Heart left ventricle (tissue), 13 donors: Measurements from ENCODE around the gene MYOF.

Experiments
- POLR2A ChIP-seq, 2 donors: fragments of 450-650 bp; IDR thresholded peaks; one replicate each; pipeline ENCODE4 v1.6.1; 2017; ENCODE audit warnings: antibody characterized with exemption in 2 of 2, mild to moderate bottlenecking in 2 of 2, moderate library complexity in 2 of 2
- TF ChIP-seq, protein P1 (sequence below), 12 donors: fragments of 200-600 bp; sonication (generic) in 4 of 12; IDR thresholded peaks; one replicate each; pipeline versions ENCODE4 v1.5.0 to v1.8.0; 2018 to 2022; ENCODE audit warnings: antibody characterized with exemption in 12 of 12, mild to moderate bottlenecking in 5 of 12
- donor health status: ischemic (EF 13 %, LVEDD 7.1; RV severe dilation, severe dysfunction).
- donor health status: DM: no; HTN: yes; CAD: no.
- donor health status: DM: no; HTN: no; CAD: no.
- donor health status: ischemic (EF 25% LVEDD 6.9; RV normal size, moderate dysfunction).
- donor health status: ischemic (EF 25% LVEDD 5.7; RV mildly dilated, moderate dysfunction).
- donor health status: ischemic (EF 35%, LVEDD 5.7; RV mildly dilated, moderate dysfunction).
- donor health status: nonischemic (EF 11% LVEDD 7.7; RV severe dilation, severe dysfunction).
- donor health status: DM: yes; HTN: yes; CAD: no.
- donor health status: PGD.
- donor health status: ischemic (EF 29% LVEDD 5.4; RV normal size, mild dysfunction).
- donor health status: nonischemic (EF 23%, LVEDD 6.1; RV moderate dilation, normal function).

DNA sequence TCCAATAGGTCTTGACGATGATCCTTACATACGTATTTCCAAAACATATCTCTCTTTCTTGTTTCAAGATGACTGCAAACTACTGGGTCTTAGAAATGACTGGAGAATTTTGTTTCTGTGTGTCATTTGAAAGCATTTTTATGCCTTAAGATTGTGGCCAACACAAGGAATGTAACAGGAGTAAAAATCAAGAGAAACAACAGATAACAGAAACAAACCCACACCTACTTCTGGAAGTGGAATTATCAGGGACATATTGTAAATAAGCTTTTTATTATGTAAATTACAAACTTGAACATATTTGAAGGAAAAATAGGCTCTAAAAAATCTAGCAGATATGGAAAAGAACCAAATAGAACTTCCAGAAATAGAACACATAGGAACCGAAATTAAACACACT, 212.9 kb downstream of the MYOF start:
- TF ChIP-seq, protein P1, sequence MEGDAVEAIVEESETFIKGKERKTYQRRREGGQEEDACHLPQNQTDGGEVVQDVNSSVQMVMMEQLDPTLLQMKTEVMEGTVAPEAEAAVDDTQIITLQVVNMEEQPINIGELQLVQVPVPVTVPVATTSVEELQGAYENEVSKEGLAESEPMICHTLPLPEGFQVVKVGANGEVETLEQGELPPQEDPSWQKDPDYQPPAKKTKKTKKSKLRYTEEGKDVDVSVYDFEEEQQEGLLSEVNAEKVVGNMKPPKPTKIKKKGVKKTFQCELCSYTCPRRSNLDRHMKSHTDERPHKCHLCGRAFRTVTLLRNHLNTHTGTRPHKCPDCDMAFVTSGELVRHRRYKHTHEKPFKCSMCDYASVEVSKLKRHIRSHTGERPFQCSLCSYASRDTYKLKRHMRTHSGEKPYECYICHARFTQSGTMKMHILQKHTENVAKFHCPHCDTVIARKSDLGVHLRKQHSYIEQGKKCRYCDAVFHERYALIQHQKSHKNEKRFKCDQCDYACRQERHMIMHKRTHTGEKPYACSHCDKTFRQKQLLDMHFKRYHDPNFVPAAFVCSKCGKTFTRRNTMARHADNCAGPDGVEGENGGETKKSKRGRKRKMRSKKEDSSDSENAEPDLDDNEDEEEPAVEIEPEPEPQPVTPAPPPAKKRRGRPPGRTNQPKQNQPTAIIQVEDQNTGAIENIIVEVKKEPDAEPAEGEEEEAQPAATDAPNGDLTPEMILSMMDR (IDR thresholded peaks at IDR 0.05), result no peak
- no peak for TF ChIP-seq POLR2A (IDR thresholded peaks at IDR 0.05)
